Activated naive CD4-positive, alpha-beta T cell treated with anti-CD3 and anti-CD28 coated beads, Interleukin-2, amount 10 ng/mL, durations not matched to agents 5 hours and 36 hours (primary cell): Measurements from ENCODE around the gene ZNF711. TPM values are rescaled to one million over a fixed set of nuclear protein-coding genes. Genes with fewer than 3 reads are reported as not detected.

Experiments used
- total RNA-seq, 2 experiments: library from RNA; stranded (reverse); gene quantifications; one replicate each; pipeline ENCODE4 v1.2.3, GENCODE V29; 2021

Gene ZNF711
- total RNA-seq: under 1 TPM; 0.17 to 0.35 TPM

DNA sequence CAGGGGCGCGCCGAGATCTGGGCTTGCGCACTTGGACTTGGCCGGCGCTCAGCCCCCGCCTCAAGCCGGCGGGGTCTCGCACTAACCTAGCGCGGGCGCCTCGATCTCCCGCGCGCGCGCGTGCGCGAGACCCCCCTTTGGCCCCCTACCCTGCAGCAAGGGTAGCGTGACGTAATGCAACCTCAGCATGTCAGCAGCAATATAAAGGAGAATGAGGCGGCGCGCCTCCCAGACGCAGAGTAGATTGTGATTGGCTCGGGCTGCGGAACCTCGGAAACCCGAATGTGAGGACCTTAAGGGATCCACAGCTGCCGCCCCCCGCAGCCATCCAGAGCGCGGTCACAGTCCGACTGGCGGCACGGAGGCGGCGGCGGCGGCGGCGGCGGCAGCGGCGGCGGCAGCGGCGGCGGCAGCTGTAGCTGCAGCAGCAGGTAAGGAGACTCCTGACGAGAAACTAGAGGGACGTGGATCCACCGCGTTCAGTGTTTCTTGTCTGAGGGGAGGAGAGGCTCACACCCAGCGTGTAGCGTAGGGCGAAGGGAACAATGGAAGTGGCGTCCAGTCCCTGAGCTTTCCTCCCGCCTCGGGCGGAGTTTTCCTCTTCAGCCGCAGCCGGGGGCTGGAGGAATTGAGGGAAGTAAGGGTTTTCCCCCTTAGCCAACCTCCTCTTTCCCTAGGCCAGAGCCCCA lies at the start of gene ZNF711, which contains the start of gene SATL1:
Gene ZNF711, plus strand, starts transcription at position 231 of the 689 bp plus-strand sequence. CDS start 3,582 bp downstream, outside the sequence.
Gene SATL1, minus strand, starts transcription at position 19 of the 689 bp plus-strand sequence. CDS start 134,811 bp downstream, outside the sequence.

Other genes starting within 250 kb of the ZNF711 start
- gene APOOL, start 240.1 kb upstream of the ZNF711 start, total RNA-seq: 10 to 100 TPM; 13.2 to 13.5 TPM
- gene SATL1, start 212 bp upstream of the ZNF711 start, total RNA-seq: not detected
- gene POF1B, start 135.7 kb downstream of the ZNF711 start, total RNA-seq: under 1 TPM; 0.07 to 0.15 TPM